ENCODE results near the gene DHX57.

DNA sequence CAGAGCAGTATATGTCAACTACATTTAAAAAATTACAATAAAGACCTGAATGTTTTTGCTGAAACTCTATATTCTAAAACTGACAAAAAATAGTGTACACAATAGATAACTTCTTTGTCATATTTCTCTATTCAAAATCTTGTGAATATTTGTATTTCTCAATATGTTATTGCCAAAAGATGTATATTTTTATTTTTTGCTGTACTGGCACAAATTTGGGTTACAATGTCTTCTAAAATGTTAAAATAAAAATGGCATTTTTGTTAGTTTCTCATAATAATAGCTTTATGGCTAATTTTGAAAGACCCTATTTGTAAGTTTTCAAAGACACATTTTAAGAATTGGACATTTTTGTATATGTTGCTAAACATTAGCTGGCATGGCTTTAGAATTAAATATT, 13.3 kb upstream of the DHX57 start:
- TF ChIP-seq ETS1 (IDR thresholded peaks at IDR 0.05) = no peak
- TF ChIP-seq EZH2 (IDR thresholded peaks at IDR 0.05; ENCODE audit: low read depth, unreplicated experiment) = no peak
- no peak for TF ChIP-seq CTCF (conservative IDR thresholded peaks at IDR 0.05; ENCODE audit: low read depth in 2 of 2)
- TF ChIP-seq POLR2AphosphoS5 (IDR thresholded peaks at IDR 0.05; ENCODE audit: low read depth) = no peak
- TF ChIP-seq EZH2phosphoT487 (IDR thresholded peaks at IDR 0.05; ENCODE audit: unreplicated experiment) = no peak

Measured in GM23338 (cell line).